Measurements from ENCODE around the gene ERC1. TPM values are rescaled to one million over a fixed set of nuclear protein-coding genes. Genes with fewer than 3 reads are reported as not detected.
"Not testable (repeated sequence)": the region's sequence is repeated elsewhere in the genome, so short reads cannot be mapped to it uniquely, and the experiment has no call there.

Gene ERC1
- total RNA-seq, 4 donors from 2014 or later: 46.1 to 83.2 (median 63.8) TPM

GRCh38 chr12:1041478-1041877, 50.5 kb downstream of the ERC1 start:
- TF ChIP-seq CTCF (IDR thresholded peaks at IDR 0.05): no peak
- DNase-seq (ENCODE audit: low spot score): no peak
- no peak for ATAC-seq (ENCODE audit: low FRiP score)

DNA sequence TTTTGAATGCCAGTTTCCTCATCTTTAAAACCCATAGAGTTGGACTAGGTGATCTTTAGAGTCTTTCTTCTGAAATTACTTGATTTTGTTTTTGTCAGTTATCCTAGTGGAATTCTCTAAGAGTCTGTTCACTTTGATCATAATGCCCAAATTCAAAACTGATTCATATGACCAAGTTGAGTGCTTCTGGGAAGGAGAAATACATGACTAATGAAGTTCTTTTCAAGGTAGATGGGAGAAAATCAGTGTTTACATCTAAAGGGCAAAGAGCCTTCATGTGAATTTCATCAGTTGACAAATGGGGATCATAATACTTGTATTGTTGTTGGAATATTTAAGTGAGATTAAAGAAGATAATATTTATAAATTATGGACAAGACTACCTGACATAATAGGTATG, 53.2 kb downstream of the ERC1 start:
- DNase-seq (ENCODE audit: low spot score) (no peak), ATAC-seq (ENCODE audit: low FRiP score) (no peak)
- no peak for TF ChIP-seq CTCF (IDR thresholded peaks at IDR 0.05)

DNA sequence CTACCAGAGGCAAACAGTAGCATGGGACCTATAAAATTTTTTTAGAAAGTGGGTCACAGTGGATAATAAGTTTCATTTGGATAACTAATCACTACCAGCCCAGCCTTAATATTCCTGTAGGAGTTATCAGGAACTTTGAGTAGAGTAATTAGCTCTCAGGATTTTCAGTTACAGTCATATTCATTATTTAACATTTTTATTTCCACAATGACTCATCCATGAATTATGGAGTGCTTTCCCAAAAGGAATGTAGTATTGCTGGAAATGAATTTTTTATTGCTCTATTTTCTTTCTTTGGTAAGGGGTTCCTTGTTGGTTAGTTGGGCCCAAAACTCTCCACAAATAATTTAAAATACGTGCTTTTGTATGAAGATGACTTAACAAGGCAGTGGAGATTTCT, 53.7 kb downstream of the ERC1 start:
- ATAC-seq (ENCODE audit: low FRiP score): peak; percentile 76
- no peak for DNase-seq (ENCODE audit: low spot score)
- no peak for TF ChIP-seq CTCF (IDR thresholded peaks at IDR 0.05)

DNA sequence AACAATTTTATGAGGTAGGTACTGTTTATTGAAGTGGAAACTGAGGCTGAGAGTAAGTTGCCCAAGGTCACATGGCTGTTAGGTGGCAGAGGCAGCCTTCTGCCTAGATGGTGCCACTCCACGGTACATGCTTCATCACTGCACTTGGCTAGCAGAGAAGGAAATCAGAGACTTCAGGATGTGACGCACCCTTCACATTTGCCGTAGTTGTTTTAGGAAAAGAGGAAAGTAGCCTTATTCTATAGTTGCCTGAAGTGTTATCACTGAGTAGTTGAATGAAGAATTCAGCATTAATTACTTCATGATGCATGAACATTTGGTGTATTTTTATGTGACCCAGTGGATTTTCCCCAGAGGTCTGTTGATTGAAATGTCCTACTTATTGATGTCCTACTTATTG, 55.7 kb downstream of the ERC1 start:
- ATAC-seq (ENCODE audit: low FRiP score) (no peak), DNase-seq (ENCODE audit: low spot score) (no peak)
- TF ChIP-seq CTCF (IDR thresholded peaks at IDR 0.05): no peak

- ATAC-seq (ENCODE audit: low FRiP score) (no peak), DNase-seq (ENCODE audit: low spot score) (no peak)
- TF ChIP-seq CTCF (IDR thresholded peaks at IDR 0.05): no peak
These were observed 57.1 kb downstream of the ERC1 start for GRCh38 chr12:1047898-1048660.

- no peak for TF ChIP-seq CTCF (IDR thresholded peaks at IDR 0.05)
- no peak for ATAC-seq (ENCODE audit: low FRiP score)
- no peak for DNase-seq (ENCODE audit: low spot score)
These were observed 59.2 kb downstream of the ERC1 start for GRCh38 chr12:1050059-1050707.

DNA sequence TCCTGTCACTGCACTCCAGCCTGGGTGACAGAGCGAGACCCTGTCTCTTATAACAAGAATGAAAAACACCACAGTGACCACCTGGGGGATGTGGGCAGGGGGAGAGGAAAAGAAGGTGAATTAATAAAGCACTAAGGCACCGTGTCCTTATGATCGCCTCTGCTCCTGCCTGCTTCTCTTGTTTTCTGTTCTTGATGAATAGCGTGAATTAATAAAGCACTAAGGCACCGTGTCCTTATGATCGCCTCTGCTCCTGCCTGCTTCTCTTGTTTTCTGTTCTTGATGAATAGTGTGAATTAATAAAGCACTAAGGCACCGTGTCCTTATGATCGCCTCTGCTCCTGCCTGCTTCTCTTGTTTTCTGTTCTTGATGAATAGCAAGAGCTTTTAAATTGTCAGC, 60.6 kb downstream of the ERC1 start:
- not testable (repeated sequence) for DNase-seq (ENCODE audit: low spot score); ATAC-seq (ENCODE audit: low FRiP score)

All from omental fat pad (tissue), 4 donors.